Keratinocyte (primary cell): Measurements from ENCODE around the gene SPOCK1.

ENCODE experiments used
- CTCF ChIP-seq, 3 experiments: IDR thresholded peaks in 1 of 3; conservative IDR thresholded peaks in 1 of 3; optimal IDR thresholded peaks in 1 of 3; 2 replicates in 2 of 3; 3 replicates in 1 of 3; pipeline versions ENCODE3 to v1.5.1; 2011; ENCODE audit warnings: low read length in 3 of 3, mild to moderate bottlenecking in 3 of 3, moderate library complexity in 2 of 3, control low read depth in 1 of 3, inconsistent platforms in 1 of 3; ENCODE audit not compliant: insufficient read depth in 2 of 3; ENCODE audit errors: extremely low read depth in 1 of 3
- EZH2 ChIP-seq: IDR thresholded peaks from one replicate; pipeline ENCODE4 v1.6.1; 2012; ENCODE audit warnings: inconsistent platforms, mild to moderate bottlenecking, low read length, moderate library complexity

GRCh38 chr5:137199966-137200365 lies 299.2 kb downstream of the SPOCK1 start:
- TF ChIP-seq CTCF (optimal IDR thresholded peaks at IDR 0.05 in 1 of 3, IDR thresholded peaks at IDR 0.05 in 1 of 3, conservative IDR thresholded peaks at IDR 0.05 in 1 of 3; ENCODE audit: extremely low read depth in 1 of 3, insufficient read depth in 2 of 3, low read length in 3 of 3) (peak in 2 of 3 experiments; percentile 9 to 53), EZH2 (no peak)
